Right renal pelvis (tissue), 4 donors: Measurements from ENCODE around the gene CD163L1. TPM values are rescaled to one million over a fixed set of nuclear protein-coding genes. Genes with fewer than 3 reads are reported as not detected.
"Not testable (repeated sequence)": the region's sequence is repeated elsewhere in the genome, so short reads cannot be mapped to it uniquely, and the experiment has no call there.

Source experiments
- DNase-seq, 4 donors: peaks; one replicate each; pipeline ENCODE4 v3.0.0-alpha.2; 2013; ENCODE audit warnings: low read depth in 4 of 4, low spot score in 3 of 4, missing footprints in 1 of 4
- polyA plus RNA-seq, 4 donors: library from polyadenylated mRNA; unstranded; fragments of 120-200 nt; gene quantifications; one replicate each; pipeline ENCODE4 v1.2.1, GENCODE V29; 2013; ENCODE audit not compliant: insufficient read length in 4 of 4

The CD163L1 gene
- polyA plus RNA-seq, 4 donors = 1.2 to 3.7 (median 1.9) TPM

DNA sequence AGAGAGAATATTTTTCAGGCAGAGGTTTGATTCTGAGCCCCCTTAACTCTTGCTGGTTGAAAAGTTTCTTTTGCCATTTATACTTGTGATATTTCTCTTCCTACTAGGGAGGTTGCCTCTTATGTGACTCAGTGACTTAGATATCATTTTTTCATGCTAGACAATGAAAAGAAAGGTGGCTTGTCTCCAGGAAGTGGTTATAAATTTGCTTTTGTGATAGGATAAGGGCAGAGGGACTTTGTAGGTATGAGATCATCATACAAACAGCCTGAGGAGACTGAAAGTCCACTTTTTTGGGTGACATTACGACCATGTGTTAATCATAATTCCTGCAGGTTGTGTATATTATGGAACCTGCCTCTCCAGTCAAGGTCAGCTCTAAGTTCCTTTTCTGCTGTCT, 104.3 kb downstream of the CD163L1 start:
- no peak for DNase-seq

DNA sequence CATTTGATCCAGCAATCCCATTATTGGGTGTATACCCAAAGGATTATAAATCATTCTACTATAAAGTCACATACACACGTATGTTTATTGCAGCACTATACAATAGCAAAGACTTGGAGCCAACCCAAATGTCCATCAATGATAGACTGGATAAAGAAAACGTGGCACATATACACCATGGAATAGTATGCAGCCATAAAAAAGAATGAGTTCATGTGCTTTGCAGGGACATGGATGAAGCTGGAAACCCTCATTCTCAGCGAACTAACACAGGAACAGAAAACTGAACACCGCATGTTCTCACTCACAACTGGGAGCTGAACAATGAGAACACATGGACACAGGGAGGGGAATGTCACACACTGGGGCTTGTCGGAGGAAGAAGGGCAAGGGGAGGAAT, 106.2 kb downstream of the CD163L1 start:
- not testable (repeated sequence) for DNase-seq

DNA sequence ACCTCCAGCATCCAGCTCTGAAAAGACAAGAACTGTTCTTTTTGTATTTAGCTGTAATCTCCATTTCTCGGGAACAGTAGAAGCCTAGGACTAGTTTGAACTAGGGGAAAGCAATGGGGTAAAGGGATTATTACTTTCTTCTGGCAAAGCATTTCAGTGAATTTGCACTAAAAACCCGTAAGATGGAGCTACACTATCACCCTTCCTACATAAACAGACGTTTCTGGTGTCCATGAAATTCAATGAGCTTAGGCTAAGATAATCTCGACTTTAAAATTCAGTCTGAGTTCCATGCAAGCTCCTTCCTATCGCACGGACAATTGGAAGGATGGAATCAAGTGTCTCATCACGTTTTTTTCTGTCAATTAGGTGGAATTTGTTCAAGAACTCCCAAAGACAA, 116.0 kb downstream of the CD163L1 start:
- DNase-seq = no peak

DNA sequence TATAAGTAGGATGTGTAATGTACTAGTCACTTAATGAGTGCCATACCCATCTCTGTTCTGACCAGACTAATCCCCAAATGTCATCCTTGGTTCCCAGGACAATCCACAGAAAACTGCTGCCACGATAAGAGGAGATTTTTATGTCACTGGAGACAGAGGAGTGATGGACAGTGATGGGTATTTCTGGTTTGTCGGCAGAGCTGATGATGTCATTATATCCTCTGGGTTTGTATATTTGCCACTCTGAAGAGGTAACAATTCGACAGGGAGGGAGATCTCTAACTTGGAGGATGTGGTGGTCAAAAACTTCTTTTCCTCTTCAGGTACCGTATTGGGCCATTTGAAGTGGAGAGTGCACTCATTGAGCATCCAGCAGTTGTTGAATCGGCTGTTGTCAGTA, 119.8 kb downstream of the CD163L1 start:
- no peak for DNase-seq

GRCh38 chr12:7322599-7322998, 121.4 kb downstream of the CD163L1 start:
- DNase-seq = no peak

DNA sequence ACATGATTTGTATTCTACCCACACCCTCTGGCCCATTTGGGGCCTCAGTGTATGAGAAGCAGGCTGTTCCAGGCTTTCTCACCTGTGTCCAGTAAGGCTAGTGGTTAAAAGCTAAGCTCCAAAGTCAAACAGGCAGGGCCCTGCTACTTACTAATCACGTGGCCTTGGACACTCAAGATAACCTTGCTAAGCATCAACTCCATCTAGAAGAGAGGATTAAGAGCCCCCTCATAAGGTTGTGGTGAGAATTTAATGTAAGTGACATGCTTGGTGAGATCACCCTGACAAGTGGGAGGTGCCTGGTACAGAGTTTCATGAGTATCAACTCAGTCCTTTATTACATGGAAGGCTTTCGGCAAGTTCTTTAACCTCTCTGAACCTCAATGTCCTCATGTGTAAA, 122.3 kb downstream of the CD163L1 start:
- no peak for DNase-seq

DNA sequence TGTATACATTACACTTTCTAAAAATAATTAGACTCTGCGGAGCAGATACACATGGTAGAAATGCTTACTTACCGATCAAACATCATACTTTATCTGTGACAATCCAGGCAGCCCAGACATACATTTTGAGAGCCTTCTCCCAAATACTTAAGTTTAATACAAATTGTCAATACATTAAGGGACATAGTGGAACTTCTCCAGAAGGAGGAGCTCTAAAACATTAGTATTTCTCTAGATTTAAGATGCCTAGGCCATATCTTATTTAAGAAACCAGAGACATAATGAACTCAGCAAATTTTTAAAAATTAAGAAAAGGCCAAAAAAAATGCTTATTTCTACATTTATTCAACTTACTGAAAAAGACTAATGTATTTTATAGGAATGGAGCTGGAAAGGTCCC, 124.0 kb downstream of the CD163L1 start:
- DNase-seq = no peak

DNA sequence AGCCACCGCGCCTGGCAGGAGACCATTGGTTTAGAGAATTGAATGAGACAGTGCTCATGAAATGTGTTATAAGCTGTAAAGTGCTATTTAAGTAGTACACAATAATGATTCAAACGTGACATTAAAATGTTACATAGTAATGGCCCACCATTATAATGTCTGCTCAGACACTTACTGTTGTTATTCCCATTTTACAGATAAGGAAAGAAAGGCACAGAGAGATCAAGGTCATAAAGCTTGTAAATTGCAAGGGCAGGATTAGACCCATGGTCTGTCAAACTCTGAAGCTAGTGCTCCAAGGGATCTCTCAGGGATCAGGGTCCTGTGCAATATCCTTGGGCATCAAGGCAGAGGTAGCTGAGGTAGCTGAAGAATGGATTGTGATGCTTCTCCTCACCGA, 133.9 kb downstream of the CD163L1 start:
- DNase-seq = no peak

Other genes starting within 250 kb of the CD163L1 start
- gene ACSM4, start 140.1 kb downstream of the CD163L1 start, polyA plus RNA-seq = under 1 TPM in 1 of 4 donors, not detected in 3; 0.04 TPM
- 10 to 100 TPM in 1 of 4 donors, 1 to 10 TPM in 3; 7.7 to 11.4 (median 8.8) TPM for gene CD163, start 59.6 kb upstream of the CD163L1 start, polyA plus RNA-seq
- gene APOBEC1, start 221.8 kb upstream of the CD163L1 start, polyA plus RNA-seq = not detected